GM12878 (cell line): ENCODE measurements around the gene TRPM5. TPM values are rescaled to one million over a fixed set of nuclear protein-coding genes. Genes with fewer than 3 reads are reported as not detected.

Experiments used
- ATAC-seq: fragments of 200-7000 bp; cut with Tn5 transposase; 3 replicates; pipeline ENCODE4 v1.9.1; 2020; ENCODE audit warnings: mild to moderate bottlenecking, moderate library complexity
- BruUV-seq: library from RNA; stranded (reverse); fragments of 400-500 nt; replicated peaks from 2 replicates; lab custom pipeline; 2021; lab: Mats Ljungman, UMichigan
- CTCF ChIA-PET: fragments of 300-600 bp; sonication (Branson Sonifier 250); formaldehyde crosslinking; extraction: SDS; loops from one replicate; lab custom pipeline; 2021; ENCODE audit warnings: inconsistent platforms; lab: Yijun Ruan, JAX
- POLR2A ChIA-PET: fragments of 350-600 bp; formaldehyde crosslinking; extraction: SDS; loops from one replicate; lab custom pipeline; 2021; ENCODE audit warnings: inconsistent platforms; lab: Charles Lee
- RAD21 ChIA-PET: fragments of 300-600 bp; sonication (Branson Sonifier 250); formaldehyde crosslinking; loops from one replicate; lab custom pipeline; 2023; ENCODE audit warnings: antibody characterized with exemption; ENCODE audit not compliant: unreplicated experiment; lab: Charles Lee
- SMC1A ChIA-PET: fragments of 300-600 bp; sonication (Branson Sonifier 250); formaldehyde crosslinking; loops from one replicate; lab custom pipeline; 2023; ENCODE audit not compliant: unreplicated experiment, uncharacterized antibody; lab: Charles Lee
- DNase-seq: peaks from one replicate; pipeline ENCODE4 v3.0.0-alpha.2; 2011; ENCODE audit warnings: low read depth, low spot score
- FAIRE-seq: peaks from 3 replicates; lab custom pipeline; 2011; peaks lifted over from hg19 to GRCh38; lab: Jason Lieb, UNC
- H2AFZ ChIP-seq: 2 replicates; pipeline ENCODE4 v1.6.0; 2011; ENCODE audit warnings: low read depth, low read length, control low read depth; ENCODE audit not compliant: control insufficient read depth
- H3K27ac ChIP-seq: 2 replicates; pipeline ENCODE4 v1.5.1; 2011; ENCODE audit warnings: control low read depth; ENCODE audit not compliant: control insufficient read depth, insufficient read depth
- H3K27me3 ChIP-seq, 2 experiments: replicated peaks in 1 of 2; 2 replicates each; pipeline versions ENCODE4 v1.6.0 to v1.6.1; 2011; ENCODE audit warnings: low read length in 1 of 2; ENCODE audit not compliant: control insufficient read depth in 2 of 2, insufficient read depth in 2 of 2
- H3K36me3 ChIP-seq, 2 experiments: 2 replicates each; pipeline ENCODE4 v1.5.1; 2011; ENCODE audit warnings: low read length in 1 of 2; ENCODE audit not compliant: control insufficient read depth in 2 of 2, insufficient read depth in 2 of 2
- H3K4me1 ChIP-seq: 2 replicates; pipeline ENCODE4 v1.6.1; 2011; ENCODE audit warnings: mild to moderate bottlenecking, low read length, moderate library complexity, mixed read lengths; ENCODE audit not compliant: control insufficient read depth, insufficient read depth
- H3K4me2 ChIP-seq: 2 replicates; pipeline ENCODE4 v1.6.0; 2011; ENCODE audit warnings: control low read depth; ENCODE audit not compliant: control insufficient read depth, insufficient read depth
- H3K4me3 ChIP-seq: fragments of 200-600 bp; sonication (generic); 2 replicates; pipeline ENCODE4 v1.5.1; 2016
- H3K79me2 ChIP-seq: 2 replicates; pipeline ENCODE4 v1.6.0; 2011; ENCODE audit warnings: low read length; ENCODE audit not compliant: control insufficient read depth, insufficient read depth
- H3K9ac ChIP-seq: 2 replicates; pipeline ENCODE4 v1.8.0; 2011; ENCODE audit warnings: low read length, control low read depth, mixed read lengths; ENCODE audit not compliant: control insufficient read depth, insufficient read depth
- H3K9me3 ChIP-seq: replicated peaks from 3 replicates; pipeline ENCODE4 v1.5.1; 2011; ENCODE audit warnings: mild to moderate bottlenecking, low read length; ENCODE audit not compliant: control insufficient read depth, insufficient read depth
- H4K20me1 ChIP-seq: 2 replicates; pipeline ENCODE4 v1.6.0; 2011; ENCODE audit not compliant: control insufficient read depth, insufficient read depth
- BACH1 ChIP-seq: fragments of 450-650 bp; IDR thresholded peaks from 2 replicates; pipeline ENCODE4 v1.6.1; 2017; ENCODE audit warnings: mild to moderate bottlenecking, borderline replicate concordance
- BCL11A ChIP-seq: IDR thresholded peaks from 2 replicates; pipeline ENCODE4 v1.6.1; 2011; ENCODE audit warnings: low read depth, low read length
- BHLHE40 ChIP-seq, 2 experiments: fragments of 450-650 bp in 1 of 2; IDR thresholded peaks; 2 replicates each; pipeline ENCODE4 v1.6.1; 2011 to 2017; ENCODE audit warnings: low read depth in 2 of 2, borderline replicate concordance in 1 of 2, improper control_type of control experiment in 1 of 2, low read length in 1 of 2, mild to moderate bottlenecking in 1 of 2
- DPF2 ChIP-seq: fragments of 450-650 bp; IDR thresholded peaks from 2 replicates; pipeline ENCODE4 v1.6.1; 2017; ENCODE audit warnings: mild to moderate bottlenecking
- HCFC1 ChIP-seq: fragments of 150-350 bp; IDR thresholded peaks from 2 replicates; pipeline ENCODE4 v1.6.1; 2014; ENCODE audit warnings: low read length
- IRF4 ChIP-seq: IDR thresholded peaks from 2 replicates; pipeline ENCODE4 v1.6.1; 2011; ENCODE audit warnings: low read depth, low read length
- JUND ChIP-seq: IDR thresholded peaks from 2 replicates; pipeline ENCODE4 v1.6.1; 2012; ENCODE audit warnings: low read depth, mild to moderate bottlenecking, low read length, improper control_type of control experiment, moderate library complexity
- MEF2A ChIP-seq: IDR thresholded peaks from 2 replicates; pipeline ENCODE4 v1.6.1; 2011; ENCODE audit warnings: low read depth, mild to moderate bottlenecking, low read length, moderate library complexity; ENCODE audit not compliant: insufficient read depth
- MYC ChIP-seq: IDR thresholded peaks from 2 replicates; pipeline ENCODE4 v1.6.1; 2011; ENCODE audit warnings: mild to moderate bottlenecking, low read length, moderate library complexity, inconsistent platforms; ENCODE audit not compliant: insufficient read depth, insufficient replicate concordance, insufficient read length, severe bottlenecking
- NBN ChIP-seq: fragments of 450-650 bp; IDR thresholded peaks from 2 replicates; pipeline ENCODE4 v1.6.1; 2016
- NFXL1 ChIP-seq: fragments of 450-650 bp; IDR thresholded peaks from 2 replicates; pipeline ENCODE4 v1.6.1; 2017; ENCODE audit warnings: antibody characterized with exemption, mild to moderate bottlenecking, borderline replicate concordance
- PAX8 ChIP-seq: fragments of 450-650 bp; IDR thresholded peaks from 2 replicates; pipeline ENCODE4 v1.6.1; 2017; ENCODE audit warnings: mild to moderate bottlenecking, moderate library complexity
- POLR2AphosphoS5 ChIP-seq: IDR thresholded peaks from 2 replicates; pipeline ENCODE4 v1.6.1; 2011; ENCODE audit warnings: mild to moderate bottlenecking, low read length, inconsistent platforms
- RELA ChIP-seq: fragments of 450-650 bp; IDR thresholded peaks from 2 replicates; pipeline ENCODE4 v1.8.0; 2014; ENCODE audit warnings: borderline replicate concordance; ENCODE audit not compliant: partially characterized antibody
- RUNX3 ChIP-seq: IDR thresholded peaks from 2 replicates; pipeline ENCODE4 v1.6.1; 2012; ENCODE audit warnings: low read length, inconsistent platforms
- SP1 ChIP-seq: IDR thresholded peaks from one replicate; pipeline ENCODE4 v1.6.1; 2011; ENCODE audit warnings: low read depth, low read length
- SPI1 ChIP-seq: IDR thresholded peaks from 2 replicates; pipeline ENCODE4 v1.6.1; 2011; ENCODE audit warnings: low read depth, mild to moderate bottlenecking, low read length, moderate library complexity, borderline replicate concordance; ENCODE audit not compliant: insufficient read depth
- STAT1 ChIP-seq: fragments of 450-650 bp; conservative IDR thresholded peaks from 2 replicates; pipeline ENCODE4 v1.6.1; 2014; ENCODE audit warnings: antibody characterized with exemption, mild to moderate bottlenecking
- YY1 ChIP-seq: IDR thresholded peaks from 2 replicates; pipeline ENCODE4 v1.6.1; 2011; ENCODE audit warnings: low read depth, mild to moderate bottlenecking, low read length
- WGBS: methylation state at CpG from one replicate; pipeline ENCODE4 v1.1.6; 2016; ENCODE audit warnings: low lambda C conversion rate; ENCODE audit not compliant: insufficient replicate concordance, insufficient coverage; ENCODE audit errors: missing lambda C conversion rate; 5-methylcytosine and 5-hydroxymethylcytosine counted together
- in situ Hi-C: fragments of 300-500 bp; cut with MboI; formaldehyde crosslinking; loops from 9 replicates; pipeline ENCODE4 v1.14.3; 2018; ENCODE audit warnings: mixed read lengths
- intact Hi-C: fragments of 100-400 bp; cut with micrococcal nuclease; formaldehyde crosslinking; loops from one replicate; pipeline ENCODE4 v1.14.2; 2022; ENCODE audit not compliant: unreplicated experiment
- polyA plus RNA-seq, 11 experiments: library from polyadenylated mRNA; depleted of rRNA in 4 of 11; unstranded in 6 of 11; stranded (reverse) in 5 of 11; fragments of >200 nt; fragmentation: Nextera tagmentation in 4 of 11; fragmentation: Illumina TruSeq in 1 of 11; extraction: Ambion mirVana in 4 of 11; extraction: Trizol in 1 of 11; gene quantifications; 1 replicate in 1 of 11; 2 replicates in 10 of 11; pipeline versions ENCODE4 v1.2.1 to v1.2.3, GENCODE V29; 2011 to 2016; ENCODE audit warnings: inconsistent platforms in 2 of 11, missing spikeins in 2 of 11, low read depth in 1 of 11
- total RNA-seq, 4 experiments: library from RNA; depleted of rRNA in 3 of 4; stranded (reverse); fragments of >200 nt in 3 of 4; fragmentation: Illumina TruSeq in 1 of 4; extraction: Trizol in 1 of 4; gene quantifications; 2 replicates each; pipeline versions ENCODE4 v1.2.1 to v1.2.3, GENCODE V29; 2013 to 2021
- TF ChIP-seq, protein P1 (sequence below): fragments of 450-650 bp; IDR thresholded peaks from 2 replicates; pipeline ENCODE4 v1.6.1; 2017; ENCODE audit warnings: mild to moderate bottlenecking, moderate library complexity
- TF ChIP-seq, protein P2 (sequence below): IDR thresholded peaks from 2 replicates; pipeline ENCODE4 v1.6.1; 2011; ENCODE audit warnings: borderline replicate concordance, low read depth, mild to moderate bottlenecking, moderate library complexity, mixed read lengths, low read length; ENCODE audit not compliant: insufficient read depth; ENCODE audit errors: extremely low read length

TRPM5 gene
- total and polyA plus RNA-seq, 10 of the 15 experiments (the other 5 are each of a cell fraction or from before 2014, with no cell fraction given): not detected

DNA sequence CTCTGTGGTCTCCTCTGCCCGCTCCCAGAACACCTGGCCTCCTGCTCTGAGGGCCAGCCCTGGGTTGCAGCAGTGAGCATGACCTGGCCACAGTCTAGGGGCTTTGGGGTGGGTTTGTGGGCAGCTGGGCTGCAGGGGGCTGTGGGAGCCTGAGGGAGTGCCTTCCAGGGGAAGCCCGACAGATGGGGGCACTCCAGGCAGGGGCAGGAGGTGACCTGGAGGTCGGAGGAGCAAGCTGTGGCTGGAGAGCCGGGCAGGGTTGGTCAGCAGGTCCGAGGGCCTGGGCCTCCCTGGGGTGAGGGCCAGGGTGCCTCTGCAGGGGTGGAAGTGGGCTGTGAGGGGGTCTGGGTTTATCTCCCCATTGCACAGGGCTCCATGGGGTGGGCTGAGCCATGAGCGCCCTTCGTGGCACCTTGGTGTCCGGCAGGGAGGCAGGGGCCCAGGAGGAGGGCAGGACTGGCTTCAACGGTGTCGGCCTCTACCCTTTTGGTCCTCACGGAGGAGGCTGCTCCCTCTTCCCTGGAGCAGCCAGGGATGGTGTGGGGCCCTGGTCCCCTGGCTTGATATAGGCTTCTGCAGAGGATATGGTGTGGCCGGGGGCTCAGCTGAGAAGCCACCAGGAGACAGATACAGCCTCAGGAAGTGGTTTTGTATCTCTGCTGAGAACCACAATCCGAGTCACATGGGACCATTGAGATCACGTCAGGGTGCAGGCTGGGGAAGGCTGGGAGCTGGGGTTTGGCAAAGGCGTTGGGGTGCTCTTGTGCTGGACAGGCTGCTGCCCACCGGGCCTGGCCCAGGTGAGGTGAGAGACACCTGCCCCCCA is 22.8 kb upstream of the TRPM5 start:
- H4K20me1 ChIP-seq: no peaks in the 10 kb centered on the region
- H3K27me3 ChIP-seq: no peaks in the 10 kb centered on the region; a peak in 1 of 4 replicates
- H3K79me2 ChIP-seq: no peaks in the 10 kb centered on the region
- H3K9me3 ChIP-seq: no peaks in the 10 kb centered on the region
- no peak overlapping the region for H2AFZ ChIP-seq
- H3K4me2 ChIP-seq: no peak overlapping the region; the same call in none of the 2 replicates
- SMC1A ChIA-PET: no interaction called here
- peak; percentile 75 for ATAC-seq
- in situ Hi-C loops: loop anchor here (5.0 kb wide), 1 partner anchor 50 kb away; no protein-coding TSS in a partner anchor
- no peak for TF ChIP-seq BCL11A
- TF ChIP-seq BACH1: no peak
- no peak for TF ChIP-seq MEF2A
- no peak for TF ChIP-seq JUND
- no peak for TF ChIP-seq IRF4
- TF ChIP-seq NFXL1: no peak
- no peak for TF ChIP-seq MYC
- peak; percentile 70 for TF ChIP-seq RUNX3
- TF ChIP-seq HCFC1: no peak
- TF ChIP-seq SP1: no peak
- TF ChIP-seq PAX8: no peak
- TF ChIP-seq POLR2AphosphoS5: no peak
- TF ChIP-seq STAT1: no peak
- TF ChIP-seq BHLHE40 (IDR thresholded peaks at IDR 0.05; ENCODE audit: borderline replicate concordance in 1 of 2, low read depth in 2 of 2, low read length in 1 of 2): 0 out of 4 replicates have a peak, but pooled peaks of 1 of the 2 experiments have one; percentile 5
- TF ChIP-seq DPF2: no peak
- no peak for TF ChIP-seq YY1
- no peak for TF ChIP-seq RELA
- TF ChIP-seq SPI1: no peak
- no peak for TF ChIP-seq NBN
- TF ChIP-seq, protein P1, sequence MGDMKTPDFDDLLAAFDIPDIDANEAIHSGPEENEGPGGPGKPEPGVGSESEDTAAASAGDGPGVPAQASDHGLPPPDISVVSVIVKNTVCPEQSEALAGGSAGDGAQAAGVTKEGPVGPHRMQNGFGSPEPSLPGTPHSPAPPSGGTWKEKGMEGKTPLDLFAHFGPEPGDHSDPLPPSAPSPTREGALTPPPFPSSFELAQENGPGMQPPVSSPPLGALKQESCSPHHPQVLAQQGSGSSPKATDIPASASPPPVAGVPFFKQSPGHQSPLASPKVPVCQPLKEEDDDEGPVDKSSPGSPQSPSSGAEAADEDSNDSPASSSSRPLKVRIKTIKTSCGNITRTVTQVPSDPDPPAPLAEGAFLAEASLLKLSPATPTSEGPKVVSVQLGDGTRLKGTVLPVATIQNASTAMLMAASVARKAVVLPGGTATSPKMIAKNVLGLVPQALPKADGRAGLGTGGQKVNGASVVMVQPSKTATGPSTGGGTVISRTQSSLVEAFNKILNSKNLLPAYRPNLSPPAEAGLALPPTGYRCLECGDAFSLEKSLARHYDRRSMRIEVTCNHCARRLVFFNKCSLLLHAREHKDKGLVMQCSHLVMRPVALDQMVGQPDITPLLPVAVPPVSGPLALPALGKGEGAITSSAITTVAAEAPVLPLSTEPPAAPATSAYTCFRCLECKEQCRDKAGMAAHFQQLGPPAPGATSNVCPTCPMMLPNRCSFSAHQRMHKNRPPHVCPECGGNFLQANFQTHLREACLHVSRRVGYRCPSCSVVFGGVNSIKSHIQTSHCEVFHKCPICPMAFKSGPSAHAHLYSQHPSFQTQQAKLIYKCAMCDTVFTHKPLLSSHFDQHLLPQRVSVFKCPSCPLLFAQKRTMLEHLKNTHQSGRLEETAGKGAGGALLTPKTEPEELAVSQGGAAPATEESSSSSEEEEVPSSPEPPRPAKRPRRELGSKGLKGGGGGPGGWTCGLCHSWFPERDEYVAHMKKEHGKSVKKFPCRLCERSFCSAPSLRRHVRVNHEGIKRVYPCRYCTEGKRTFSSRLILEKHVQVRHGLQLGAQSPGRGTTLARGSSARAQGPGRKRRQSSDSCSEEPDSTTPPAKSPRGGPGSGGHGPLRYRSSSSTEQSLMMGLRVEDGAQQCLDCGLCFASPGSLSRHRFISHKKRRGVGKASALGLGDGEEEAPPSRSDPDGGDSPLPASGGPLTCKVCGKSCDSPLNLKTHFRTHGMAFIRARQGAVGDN: no peak
- TF ChIP-seq, protein P2, sequence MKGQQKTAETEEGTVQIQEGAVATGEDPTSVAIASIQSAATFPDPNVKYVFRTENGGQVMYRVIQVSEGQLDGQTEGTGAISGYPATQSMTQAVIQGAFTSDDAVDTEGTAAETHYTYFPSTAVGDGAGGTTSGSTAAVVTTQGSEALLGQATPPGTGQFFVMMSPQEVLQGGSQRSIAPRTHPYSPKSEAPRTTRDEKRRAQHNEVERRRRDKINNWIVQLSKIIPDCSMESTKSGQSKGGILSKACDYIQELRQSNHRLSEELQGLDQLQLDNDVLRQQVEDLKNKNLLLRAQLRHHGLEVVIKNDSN: peak; percentile 15
- TF ChIP-seq, all 136 proteins: peak for 3
- FAIRE-seq (peak; percentile 52), DNase-seq (no peak)
- Histone ChIP-seq H3K9ac (no peak overlapping the region), H3K27ac (no peak overlapping the region), H3K4me1 (peaks cover 10% of the 10 kb centered on the region; the same call in 1 of the 2 replicates), H3K36me3 (no peaks in the 10 kb centered on the region), H3K4me3 (no peak overlapping the region)
- ChIA-PET POLR2A (no interaction called here), RAD21 (no interaction called here), CTCF (no interaction called here)
- BruUV-seq: no TSS peak
- 26% methylated on average over 16 of the region's 16 CpGs for WGBS
- intact Hi-C loops: loop anchor here (2.0 kb wide), 1 partner anchor 20 kb away; no protein-coding TSS in a partner anchor
